Measurements from ENCODE around the gene ADAP1. TPM values are rescaled to one million over a fixed set of nuclear protein-coding genes. Genes with fewer than 3 reads are reported as not detected.

ADAP1 gene
- total RNA-seq, 1 donor: 1.3 TPM

DNA sequence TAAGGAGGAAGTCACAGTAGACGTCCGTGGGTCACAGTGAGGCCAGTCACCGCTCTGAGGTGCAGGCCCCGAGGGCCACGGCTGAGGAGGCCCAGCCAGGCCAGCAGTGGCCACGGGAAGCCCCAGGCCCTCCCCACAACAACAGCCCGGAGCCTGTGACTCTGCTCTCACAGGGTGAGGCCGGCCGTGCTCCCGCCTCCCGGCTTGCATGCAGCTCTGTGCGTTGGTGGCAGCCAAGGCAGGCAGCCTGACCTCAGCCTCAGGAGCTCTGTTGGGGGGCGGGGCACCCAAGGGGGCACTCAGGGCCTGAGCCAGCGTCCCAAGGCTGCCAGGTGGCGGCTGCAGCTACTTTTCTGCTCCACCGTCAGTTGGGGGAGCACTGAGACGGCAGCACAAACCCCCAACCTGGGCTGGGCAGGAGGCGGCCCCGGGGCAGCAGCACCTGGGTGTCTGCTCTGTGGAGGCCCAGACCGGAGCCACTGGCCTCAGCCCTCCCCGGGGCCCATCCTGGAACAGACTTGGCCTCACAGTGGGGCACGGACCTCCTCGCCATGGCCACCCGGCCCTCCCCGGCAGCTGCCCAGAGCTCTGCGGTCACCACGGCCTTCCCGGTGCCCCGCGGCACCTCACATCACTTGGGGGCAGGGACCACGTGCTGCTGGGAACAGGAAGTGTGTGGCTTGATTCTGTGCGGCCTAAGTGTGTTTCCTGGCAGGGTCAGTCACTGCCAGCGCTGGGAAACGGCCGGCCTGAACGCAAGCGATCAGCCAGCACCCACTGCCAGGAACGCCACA lies 41.8 kb upstream of the ADAP1 start:
- no peak for DNase-seq (ENCODE audit: low read depth)
- TF ChIP-seq, protein P1, sequence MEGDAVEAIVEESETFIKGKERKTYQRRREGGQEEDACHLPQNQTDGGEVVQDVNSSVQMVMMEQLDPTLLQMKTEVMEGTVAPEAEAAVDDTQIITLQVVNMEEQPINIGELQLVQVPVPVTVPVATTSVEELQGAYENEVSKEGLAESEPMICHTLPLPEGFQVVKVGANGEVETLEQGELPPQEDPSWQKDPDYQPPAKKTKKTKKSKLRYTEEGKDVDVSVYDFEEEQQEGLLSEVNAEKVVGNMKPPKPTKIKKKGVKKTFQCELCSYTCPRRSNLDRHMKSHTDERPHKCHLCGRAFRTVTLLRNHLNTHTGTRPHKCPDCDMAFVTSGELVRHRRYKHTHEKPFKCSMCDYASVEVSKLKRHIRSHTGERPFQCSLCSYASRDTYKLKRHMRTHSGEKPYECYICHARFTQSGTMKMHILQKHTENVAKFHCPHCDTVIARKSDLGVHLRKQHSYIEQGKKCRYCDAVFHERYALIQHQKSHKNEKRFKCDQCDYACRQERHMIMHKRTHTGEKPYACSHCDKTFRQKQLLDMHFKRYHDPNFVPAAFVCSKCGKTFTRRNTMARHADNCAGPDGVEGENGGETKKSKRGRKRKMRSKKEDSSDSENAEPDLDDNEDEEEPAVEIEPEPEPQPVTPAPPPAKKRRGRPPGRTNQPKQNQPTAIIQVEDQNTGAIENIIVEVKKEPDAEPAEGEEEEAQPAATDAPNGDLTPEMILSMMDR (IDR thresholded peaks at IDR 0.05; ENCODE audit: insufficient read depth, low read depth, low read length): no peak
- H3K4me3 ChIP-seq (ENCODE audit: low read depth, low read length): no peak overlapping the region

DNA sequence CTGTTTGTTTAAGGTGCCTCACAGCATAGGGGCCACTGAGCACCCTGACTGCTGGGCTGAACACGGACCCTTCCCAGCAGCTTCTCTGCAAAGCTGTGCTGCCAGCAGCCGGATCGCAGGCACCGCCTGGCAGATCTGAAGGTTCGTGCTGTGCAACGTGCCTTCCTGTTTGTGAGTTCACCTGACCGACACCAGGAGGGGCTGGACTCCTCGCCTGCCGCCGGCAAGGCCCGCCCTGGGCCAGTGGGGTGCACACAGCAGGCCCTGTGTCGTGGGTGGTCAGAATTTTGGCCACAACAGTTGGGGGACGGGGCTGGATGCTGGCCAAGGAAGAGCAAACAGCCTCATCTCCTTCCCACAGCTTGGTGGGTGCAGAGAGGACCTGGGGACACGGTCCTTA lies 41.1 kb upstream of the ADAP1 start:
- DNase-seq (ENCODE audit: low read depth): no peak
- TF ChIP-seq, protein P1 (IDR thresholded peaks at IDR 0.05; ENCODE audit: insufficient read depth, low read depth, low read length): no peak
- H3K4me3 ChIP-seq (ENCODE audit: low read depth, low read length): no peak overlapping the region

DNA sequence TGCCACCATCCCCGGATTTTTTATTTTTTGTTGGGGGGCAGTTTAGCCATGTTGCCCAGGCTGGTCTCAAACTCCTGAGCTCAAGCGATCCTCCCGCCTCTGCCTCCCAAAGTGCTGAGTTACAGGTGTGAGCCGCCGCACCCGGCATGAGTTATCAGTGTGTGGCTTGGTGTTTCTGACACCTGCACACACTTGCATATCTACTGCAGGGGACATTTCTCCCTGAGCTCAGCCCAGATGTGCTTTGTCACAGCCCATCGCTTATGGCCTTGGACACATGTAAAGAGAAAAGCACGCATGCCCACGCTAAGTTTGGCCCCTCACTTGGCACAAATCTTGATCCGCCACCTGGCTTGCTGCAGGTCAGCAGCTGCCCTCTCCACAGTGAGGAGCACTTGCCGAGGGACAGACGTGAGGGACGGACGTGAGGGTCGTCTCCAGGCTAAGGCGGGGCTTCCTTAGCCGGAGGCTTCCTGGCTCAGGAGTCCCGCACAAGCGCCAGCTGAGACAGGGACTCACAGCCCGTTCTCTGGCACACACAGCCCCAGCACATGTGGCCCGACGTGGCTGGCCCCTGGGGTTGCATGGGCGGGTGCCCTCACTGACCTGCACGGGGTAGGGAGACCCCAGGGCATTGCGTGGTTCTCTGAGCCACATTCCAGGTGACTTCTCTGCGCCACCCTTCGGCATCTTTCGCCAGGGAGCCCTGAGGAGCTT lies 40.3 kb upstream of the ADAP1 start:
- DNase-seq (ENCODE audit: low read depth): no peak
- TF ChIP-seq, protein P1 (IDR thresholded peaks at IDR 0.05; ENCODE audit: insufficient read depth, low read depth, low read length): no peak
- no peak overlapping the region for H3K4me3 ChIP-seq (ENCODE audit: low read depth, low read length)

- no peak overlapping the region for H3K4me3 ChIP-seq (ENCODE audit: low read depth, low read length)
- TF ChIP-seq, protein P1 (IDR thresholded peaks at IDR 0.05; ENCODE audit: insufficient read depth, low read depth, low read length): peak; percentile 99
- DNase-seq (ENCODE audit: low read depth): peak; percentile 97
Measured at GRCh38 chr7:992709-993607, 38.5 kb upstream of the ADAP1 start.

DNA sequence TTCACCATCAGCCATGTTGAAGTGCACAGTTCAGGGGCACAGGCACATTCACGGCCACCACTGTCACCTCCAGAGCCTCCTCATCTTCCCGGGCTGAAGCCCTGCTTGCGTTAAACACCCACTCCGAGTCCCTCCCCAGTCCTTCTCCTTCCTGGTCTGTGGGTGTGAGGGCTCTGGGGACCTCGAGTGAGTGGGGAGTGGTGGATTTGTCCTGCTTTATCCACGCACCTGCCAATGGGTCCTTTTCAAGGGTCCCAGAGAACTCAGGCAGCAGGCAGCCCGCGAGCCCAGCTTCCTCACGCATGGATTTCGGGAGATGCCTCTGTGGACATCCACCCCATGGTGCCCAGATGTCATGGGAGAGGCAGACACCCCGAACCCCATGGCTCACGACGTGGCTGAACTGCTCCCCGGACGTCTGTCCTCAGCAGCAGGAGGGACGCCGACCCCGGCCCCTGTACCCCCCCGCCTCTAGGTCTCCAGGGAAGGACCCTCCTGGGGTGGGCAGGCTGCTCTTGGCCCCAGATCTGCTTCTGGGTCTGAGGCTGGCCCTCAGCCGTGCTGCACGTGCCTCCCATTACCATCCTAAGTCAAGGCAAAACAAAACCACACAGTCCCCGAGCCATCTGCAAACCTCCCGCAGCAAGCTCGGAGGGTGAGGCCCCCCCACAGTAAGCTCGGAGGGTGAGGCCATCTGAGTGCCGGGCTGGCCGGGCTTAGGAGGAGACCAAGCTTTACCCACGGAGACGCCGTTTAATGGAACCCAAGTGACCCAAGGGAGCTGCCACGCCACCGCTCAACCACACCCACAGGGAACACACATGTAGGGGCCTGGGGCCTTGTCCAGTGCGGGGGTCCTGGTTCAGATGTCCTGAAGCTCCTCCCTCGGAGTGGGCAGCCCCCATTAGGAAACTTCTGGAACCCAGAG lies 37.5 kb upstream of the ADAP1 start:
- TF ChIP-seq, protein P1 (IDR thresholded peaks at IDR 0.05; ENCODE audit: insufficient read depth, low read depth, low read length): no peak
- H3K4me3 ChIP-seq (ENCODE audit: low read depth, low read length): no peak overlapping the region
- no peak for DNase-seq (ENCODE audit: low read depth)

All from fibroblast of villous mesenchyme (primary cell).